Astrocyte of the cerebellum (primary cell): ENCODE measurements around the gene BIN2.
A peak's percentile ranks its signal among the peaks of the same experiment; 100 is the strongest.

Experiments
- DNase-seq: peaks from one replicate; pipeline ENCODE4 v3.0.0-alpha.2; 2011; ENCODE audit warnings: low read depth
- H3K4me3 ChIP-seq: 2 replicates; pipeline ENCODE4 v1.5.1; 2011; ENCODE audit warnings: mild to moderate bottlenecking, low read depth, low read length, moderate library complexity
- in situ Hi-C: cut with HindIII; loops from 2 replicates; pipeline ENCODE4 v1.10.0; 2017; ENCODE audit warnings: low sequenced_read_pairs
- TF ChIP-seq, protein P1 (sequence below): IDR thresholded peaks from 2 replicates; pipeline ENCODE4 v1.5.1; 2012; ENCODE audit warnings: low read length, low read depth, moderate library complexity, mild to moderate bottlenecking; ENCODE audit errors: missing control alignments

Gene BIN2

DNA sequence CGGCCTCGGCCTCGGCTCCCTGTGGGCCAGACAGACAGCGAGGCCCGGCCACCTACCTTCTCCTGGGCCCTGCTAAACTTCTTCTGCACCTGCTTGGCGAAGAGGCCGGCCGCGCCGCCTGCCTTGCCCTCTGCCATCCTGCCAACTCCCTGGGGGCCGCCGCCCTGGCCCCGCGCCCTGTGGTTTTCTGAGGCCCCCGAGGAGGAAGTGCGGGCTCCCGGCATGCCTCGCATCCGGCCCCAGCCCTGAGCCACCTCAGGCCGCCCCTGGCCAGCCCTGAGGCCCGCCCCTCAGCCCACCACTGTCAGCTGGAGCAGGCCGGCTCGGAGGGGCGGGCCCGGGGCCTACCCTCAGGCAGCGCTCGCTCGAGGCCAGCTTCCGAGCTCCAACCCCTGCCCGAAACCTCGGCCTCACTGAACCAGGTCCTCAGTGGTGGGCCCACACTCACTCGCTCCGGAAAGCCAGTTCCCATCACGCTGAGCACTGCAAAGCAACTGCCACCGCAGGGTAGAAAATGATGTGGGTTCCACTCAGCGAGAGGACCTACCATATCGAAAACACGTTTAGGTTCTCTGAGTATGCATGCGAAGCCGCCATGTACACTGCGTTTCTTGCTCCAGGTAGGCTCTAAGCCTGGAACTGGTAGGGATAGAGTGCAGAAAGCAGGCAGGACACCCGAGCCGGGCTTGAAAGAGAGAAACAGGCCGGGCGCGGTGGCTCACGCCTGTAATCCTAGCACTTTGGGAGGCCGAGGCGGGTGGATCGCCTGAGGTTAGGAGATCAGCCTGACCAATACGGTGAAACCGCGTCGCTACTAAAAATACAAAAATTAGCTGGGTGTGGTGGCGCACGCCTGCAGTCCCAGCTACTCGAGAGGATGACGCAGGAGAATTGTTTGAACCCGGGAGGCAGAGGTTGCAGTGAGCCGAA lies at the start of gene BIN2:
Gene BIN2 (minus strand): TSS at position 209 of the 930 bp plus-strand sequence. CDS start 72 bp downstream, at position 137.
- TF ChIP-seq, protein P1, sequence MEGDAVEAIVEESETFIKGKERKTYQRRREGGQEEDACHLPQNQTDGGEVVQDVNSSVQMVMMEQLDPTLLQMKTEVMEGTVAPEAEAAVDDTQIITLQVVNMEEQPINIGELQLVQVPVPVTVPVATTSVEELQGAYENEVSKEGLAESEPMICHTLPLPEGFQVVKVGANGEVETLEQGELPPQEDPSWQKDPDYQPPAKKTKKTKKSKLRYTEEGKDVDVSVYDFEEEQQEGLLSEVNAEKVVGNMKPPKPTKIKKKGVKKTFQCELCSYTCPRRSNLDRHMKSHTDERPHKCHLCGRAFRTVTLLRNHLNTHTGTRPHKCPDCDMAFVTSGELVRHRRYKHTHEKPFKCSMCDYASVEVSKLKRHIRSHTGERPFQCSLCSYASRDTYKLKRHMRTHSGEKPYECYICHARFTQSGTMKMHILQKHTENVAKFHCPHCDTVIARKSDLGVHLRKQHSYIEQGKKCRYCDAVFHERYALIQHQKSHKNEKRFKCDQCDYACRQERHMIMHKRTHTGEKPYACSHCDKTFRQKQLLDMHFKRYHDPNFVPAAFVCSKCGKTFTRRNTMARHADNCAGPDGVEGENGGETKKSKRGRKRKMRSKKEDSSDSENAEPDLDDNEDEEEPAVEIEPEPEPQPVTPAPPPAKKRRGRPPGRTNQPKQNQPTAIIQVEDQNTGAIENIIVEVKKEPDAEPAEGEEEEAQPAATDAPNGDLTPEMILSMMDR: no peak
- H3K4me3 ChIP-seq: no peak within 1 kb of the TSS
- in situ Hi-C loops: no loop called here
- no peak for DNase-seq

DNA sequence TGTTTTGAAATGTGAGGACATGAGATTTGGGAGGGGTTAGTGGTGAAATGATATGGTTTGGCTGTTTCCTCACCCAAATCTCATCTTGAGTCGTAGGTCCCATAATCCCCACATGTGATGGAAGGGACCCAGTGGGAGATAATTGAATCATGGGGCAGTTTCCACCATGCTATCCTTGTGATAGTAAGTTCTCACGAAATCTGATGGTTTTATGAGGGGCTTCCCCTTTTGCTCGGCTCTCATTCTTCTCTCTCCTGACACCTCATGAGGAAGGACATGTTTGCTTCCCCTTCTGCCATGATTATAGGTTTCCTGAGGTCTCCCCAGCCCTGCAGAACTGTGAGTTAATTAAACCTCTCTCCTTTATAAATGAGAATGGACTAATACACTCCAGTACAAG lies 49.2 kb upstream of the BIN2 start:
- H3K4me3 ChIP-seq: no peak overlapping the region
- no peak for DNase-seq
- TF ChIP-seq, protein P1: no peak
- in situ Hi-C loops: no loop called here

DNA sequence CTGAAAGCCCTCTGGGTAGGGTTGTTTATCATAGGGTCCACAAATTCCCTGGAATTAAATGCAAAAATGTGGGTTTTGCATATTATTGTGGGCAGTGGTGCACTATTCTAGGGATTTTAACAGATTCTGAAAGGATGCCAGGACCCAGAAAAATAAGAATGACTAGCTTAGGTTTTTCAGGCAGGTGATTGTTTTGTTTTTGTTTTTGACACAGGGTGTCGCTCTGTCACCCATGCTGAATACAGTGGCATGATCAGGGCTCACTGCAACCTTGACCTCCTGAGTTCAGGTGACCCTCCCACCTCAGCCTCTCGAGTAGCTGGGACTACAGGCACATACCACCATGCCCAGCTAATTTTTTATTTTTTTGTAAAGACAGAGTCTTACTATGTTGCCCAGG lies 48.0 kb upstream of the BIN2 start:
- TF ChIP-seq, protein P1: no peak
- DNase-seq: peak; percentile 12
- in situ Hi-C loops: no loop called here
- H3K4me3 ChIP-seq: no peak overlapping the region

DNA sequence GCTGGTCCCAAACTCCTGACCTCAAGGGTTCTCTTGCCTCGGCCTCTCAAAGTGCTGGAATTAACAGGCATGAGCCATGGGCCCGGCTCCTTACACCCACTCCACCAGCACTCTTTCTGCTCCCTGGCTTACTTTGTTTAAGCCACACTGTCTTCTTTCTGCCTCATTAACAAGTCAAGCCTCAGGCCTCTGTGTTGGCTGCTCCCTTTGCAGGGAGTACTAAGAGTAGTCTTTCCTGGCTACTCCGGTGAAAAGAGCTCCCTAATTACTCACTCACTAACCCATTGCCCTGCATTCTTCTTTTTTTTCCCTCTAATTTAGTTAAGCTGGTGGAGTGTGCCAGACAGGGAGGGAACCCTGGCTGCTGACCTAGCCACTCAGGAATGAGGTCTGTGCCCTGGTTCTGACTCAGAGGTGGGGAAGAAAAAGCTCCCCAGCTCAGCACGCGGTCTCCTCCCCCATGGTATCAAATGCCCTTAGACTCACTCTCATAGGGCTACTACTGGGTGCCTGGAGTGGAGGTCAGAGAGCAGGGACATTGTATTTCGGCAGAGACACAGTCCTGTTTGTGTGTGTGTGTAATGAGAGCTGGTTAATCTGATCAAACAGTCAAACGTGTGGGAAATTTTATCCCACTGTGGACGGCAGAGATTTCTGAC lies 47.5 kb upstream of the BIN2 start:
- DNase-seq: peak; percentile 96
- in situ Hi-C loops: no loop called here
- no peak overlapping the region for H3K4me3 ChIP-seq
- TF ChIP-seq, protein P1: no peak

DNA sequence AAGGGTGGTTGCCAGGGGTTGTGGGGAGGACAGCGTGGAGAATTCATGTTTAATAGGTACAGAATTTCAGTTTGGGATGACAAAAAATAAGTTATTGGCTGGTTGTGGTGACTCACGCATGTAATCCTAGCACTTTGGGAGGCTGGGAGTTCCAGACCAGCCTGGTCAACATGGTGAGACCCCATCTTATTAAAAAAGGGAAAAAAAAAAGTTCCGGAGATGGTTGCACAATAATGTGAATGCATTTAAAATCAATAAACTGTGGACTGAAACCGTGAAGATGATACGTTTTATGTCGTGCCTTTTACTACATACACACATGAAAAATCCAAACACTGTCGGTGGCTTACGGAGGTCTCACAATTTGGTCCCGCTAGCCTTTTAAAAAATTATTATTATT lies 46.7 kb upstream of the BIN2 start:
- in situ Hi-C loops: no loop called here
- H3K4me3 ChIP-seq: no peak overlapping the region
- DNase-seq: no peak
- TF ChIP-seq, protein P1: no peak

DNA sequence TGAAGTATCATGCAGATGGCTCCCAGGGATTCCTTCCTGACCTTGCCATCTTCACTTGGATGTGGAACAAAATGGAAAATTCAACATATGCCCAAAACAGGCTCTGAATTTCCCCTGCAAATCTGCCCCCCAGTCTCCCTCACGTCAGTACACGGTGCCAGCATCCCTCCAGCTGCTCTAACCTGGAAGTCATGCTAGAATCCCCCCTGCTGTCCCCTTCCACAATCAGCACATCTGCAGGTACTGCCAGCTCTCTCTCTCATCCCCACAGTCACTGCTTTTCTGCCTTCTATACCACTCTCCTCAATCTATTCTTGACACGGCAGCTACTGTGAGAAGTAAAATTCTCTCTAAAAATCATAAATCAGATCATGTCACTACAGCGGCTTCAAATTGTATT lies 45.6 kb upstream of the BIN2 start:
- TF ChIP-seq, protein P1: no peak
- in situ Hi-C loops: no loop called here
- no peak overlapping the region for H3K4me3 ChIP-seq
- DNase-seq: no peak
